Suprapubic skin (tissue), 4 donors: ENCODE measurements around the gene WDR7. TPM values are rescaled to one million over a fixed set of nuclear protein-coding genes. Genes with fewer than 3 reads are reported as not detected.

Experiments
- DNase-seq, 2 donors: peaks; one replicate each; pipeline ENCODE4 v3.0.0-alpha.2; 2019; ENCODE audit warnings: low spot score in 2 of 2
- H3K27ac ChIP-seq: fragments of 200-600 bp; sonication (generic); one replicate; pipeline ENCODE4 v1.5.1; 2019
- H3K27me3 ChIP-seq: fragments of 200-600 bp; sonication (generic); one replicate; pipeline ENCODE4 v1.5.1; 2019
- H3K36me3 ChIP-seq: fragments of 200-600 bp; sonication (generic); one replicate; pipeline ENCODE4 v1.5.1; 2019
- H3K4me1 ChIP-seq: fragments of 200-600 bp; sonication (generic); one replicate; pipeline ENCODE4 v1.5.1; 2019
- H3K4me3 ChIP-seq: fragments of 200-600 bp; sonication (generic); one replicate; pipeline ENCODE4 v1.5.1; 2019; ENCODE audit warnings: mild to moderate bottlenecking
- H3K9me3 ChIP-seq: fragments of 200-600 bp; sonication (generic); one replicate; pipeline ENCODE4 v1.5.1; 2019
- CTCF ChIP-seq, 2 donors: fragments of 200-600 bp in 1 of 2; fragments of 450-650 bp in 1 of 2; sonication (generic) in 1 of 2; IDR thresholded peaks; one replicate each; pipeline ENCODE4 v1.5.1; 2016 to 2019; ENCODE audit warnings: antibody characterized with exemption in 2 of 2, mild to moderate bottlenecking in 1 of 2, moderate library complexity in 1 of 2
- EP300 ChIP-seq: sonication (generic); formaldehyde crosslinking; IDR thresholded peaks from one replicate; pipeline ENCODE4 v1.6.1; 2017; ENCODE audit warnings: antibody characterized with exemption
- POLR2A ChIP-seq, 2 donors: fragments of 450-650 bp; IDR thresholded peaks; one replicate each; pipeline ENCODE4 v1.6.1; 2017; ENCODE audit warnings: antibody characterized with exemption in 2 of 2, mild to moderate bottlenecking in 2 of 2, moderate library complexity in 2 of 2
- POLR2AphosphoS5 ChIP-seq, 3 donors: sonication (generic); formaldehyde crosslinking; IDR thresholded peaks; one replicate each; pipeline ENCODE4 v1.6.1; 2017; ENCODE audit warnings: antibody characterized with exemption in 3 of 3
- WGBS: methylation state at CpG from one replicate; pipeline ENCODE4 v1.1.5; 2018; 5-methylcytosine and 5-hydroxymethylcytosine counted together
- total RNA-seq, 4 donors: library from RNA; depleted of rRNA; stranded (reverse); fragments of >200 nt; gene quantifications; one replicate each; pipeline ENCODE4 v1.1.0, GENCODE V29; 2016

Gene WDR7
- total RNA-seq, 4 donors from 2014 or later: 14.4 to 29.2 (median 20.2) TPM

GRCh38 chr18:56935434-56936040 lies 284.4 kb downstream of the WDR7 start:
- no peak overlapping the region for H3K27ac ChIP-seq
- no peak for TF ChIP-seq CTCF (IDR thresholded peaks at IDR 0.05)
- no peak for TF ChIP-seq EP300
- no peak for TF ChIP-seq POLR2A (IDR thresholded peaks at IDR 0.05)
- TF ChIP-seq POLR2AphosphoS5 (IDR thresholded peaks at IDR 0.05): no peak
- H3K9me3 ChIP-seq: no peaks in the 10 kb centered on the region
- no peaks in the 10 kb centered on the region for H3K4me1 ChIP-seq
- WGBS: 95% methylated on average over 10 of the region's 10 CpGs
- H3K4me3 ChIP-seq: no peak overlapping the region
- DNase-seq: no peak
- peaks cover 13% of the 10 kb centered on the region for H3K36me3 ChIP-seq
- no peaks in the 10 kb centered on the region for H3K27me3 ChIP-seq

- no peak overlapping the region for H3K4me3 ChIP-seq
These were observed 285.3 kb downstream of the WDR7 start for GRCh38 chr18:56936457-56936856.

GRCh38 chr18:56937874-56938430 lies 286.8 kb downstream of the WDR7 start:
- WGBS: 71% methylated on average over 3 of the region's 3 CpGs
- no peaks in the 10 kb centered on the region for H3K27me3 ChIP-seq
- TF ChIP-seq POLR2A (IDR thresholded peaks at IDR 0.05) (no peak), EP300 (no peak), POLR2AphosphoS5 (IDR thresholded peaks at IDR 0.05) (no peak), CTCF (IDR thresholded peaks at IDR 0.05) (no peak)
- H3K9me3 ChIP-seq: no peaks in the 10 kb centered on the region
- no peak for DNase-seq
- no peak overlapping the region for H3K27ac ChIP-seq
- H3K4me3 ChIP-seq: no peak overlapping the region
- peaks cover 13% of the 10 kb centered on the region for H3K36me3 ChIP-seq
- H3K4me1 ChIP-seq: no peaks in the 10 kb centered on the region

More at GRCh38 chr18:56936457-56936856, 285.3 kb downstream of the WDR7 start:
- Histone ChIP-seq H3K4me1 (no peaks in the 10 kb centered on the region), H3K9me3 (no peaks in the 10 kb centered on the region), H3K27me3 (no peaks in the 10 kb centered on the region), H3K36me3 (peaks cover 13% of the 10 kb centered on the region), H3K27ac (no peak overlapping the region)
- DNase-seq: no peak
- TF ChIP-seq POLR2A (IDR thresholded peaks at IDR 0.05): no peak
- no peak for TF ChIP-seq CTCF (IDR thresholded peaks at IDR 0.05)
- no peak for TF ChIP-seq POLR2AphosphoS5 (IDR thresholded peaks at IDR 0.05)
- TF ChIP-seq EP300: no peak
- 88% methylated on average over 1 of the region's 1 CpG for WGBS

- DNase-seq: no peak
- TF ChIP-seq POLR2AphosphoS5 (IDR thresholded peaks at IDR 0.05) (no peak), EP300 (no peak), CTCF (IDR thresholded peaks at IDR 0.05) (no peak), POLR2A (IDR thresholded peaks at IDR 0.05) (no peak)
- Histone ChIP-seq H3K9me3 (no peaks in the 10 kb centered on the region), H3K4me1 (no peaks in the 10 kb centered on the region), H3K4me3 (no peak overlapping the region), H3K36me3 (peaks cover 3% of the 10 kb centered on the region), H3K27ac (no peak overlapping the region), H3K27me3 (no peaks in the 10 kb centered on the region)
- 95% methylated on average over 4 of the region's 4 CpGs for WGBS
These were observed 294.3 kb downstream of the WDR7 start for GRCh38 chr18:56945171-56946083.

GRCh38 chr18:56947236-56947635 lies 296.1 kb downstream of the WDR7 start:
- H3K9me3 ChIP-seq: no peaks in the 10 kb centered on the region
- H3K36me3 ChIP-seq: peaks cover 3% of the 10 kb centered on the region
- no peaks in the 10 kb centered on the region for H3K4me1 ChIP-seq
- no peak for TF ChIP-seq EP300
- TF ChIP-seq POLR2AphosphoS5 (IDR thresholded peaks at IDR 0.05): no peak
- no peak overlapping the region for H3K4me3 ChIP-seq
- H3K27me3 ChIP-seq: no peaks in the 10 kb centered on the region
- WGBS: 91% methylated on average over 6 of the region's 6 CpGs
- no peak overlapping the region for H3K27ac ChIP-seq
- no peak for DNase-seq
